ENCODE results near the gene ADAM19.

Gene ADAM19

DNA sequence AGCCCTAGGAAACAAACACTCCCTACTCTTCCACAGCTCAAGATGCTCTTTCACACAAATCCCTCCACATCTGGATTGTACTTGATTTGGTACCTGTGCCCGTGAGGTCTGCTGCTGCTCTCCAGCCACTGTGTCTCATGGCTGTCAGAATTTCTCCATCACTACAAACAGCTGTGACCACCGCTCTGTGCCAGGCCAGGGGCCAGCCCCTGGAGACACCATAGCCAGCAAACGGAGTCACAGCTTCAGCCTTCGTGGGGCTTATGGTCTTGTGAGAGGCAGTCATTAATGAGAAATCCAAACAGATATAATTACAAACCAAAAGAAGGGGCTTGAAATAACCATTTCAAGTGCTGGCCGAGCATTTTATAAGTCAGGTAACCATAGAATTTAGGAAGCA is 43.6 kb downstream of the ADAM19 start:
- no peak overlapping the region for H3K4me2 ChIP-seq (ENCODE audit: low read length)
- no peak overlapping the region for H3K27ac ChIP-seq
- no peak overlapping the region for H3K9ac ChIP-seq
- H3K4me3 ChIP-seq (ENCODE audit: low read depth, low read length): no peak overlapping the region
- TF ChIP-seq, protein P1, sequence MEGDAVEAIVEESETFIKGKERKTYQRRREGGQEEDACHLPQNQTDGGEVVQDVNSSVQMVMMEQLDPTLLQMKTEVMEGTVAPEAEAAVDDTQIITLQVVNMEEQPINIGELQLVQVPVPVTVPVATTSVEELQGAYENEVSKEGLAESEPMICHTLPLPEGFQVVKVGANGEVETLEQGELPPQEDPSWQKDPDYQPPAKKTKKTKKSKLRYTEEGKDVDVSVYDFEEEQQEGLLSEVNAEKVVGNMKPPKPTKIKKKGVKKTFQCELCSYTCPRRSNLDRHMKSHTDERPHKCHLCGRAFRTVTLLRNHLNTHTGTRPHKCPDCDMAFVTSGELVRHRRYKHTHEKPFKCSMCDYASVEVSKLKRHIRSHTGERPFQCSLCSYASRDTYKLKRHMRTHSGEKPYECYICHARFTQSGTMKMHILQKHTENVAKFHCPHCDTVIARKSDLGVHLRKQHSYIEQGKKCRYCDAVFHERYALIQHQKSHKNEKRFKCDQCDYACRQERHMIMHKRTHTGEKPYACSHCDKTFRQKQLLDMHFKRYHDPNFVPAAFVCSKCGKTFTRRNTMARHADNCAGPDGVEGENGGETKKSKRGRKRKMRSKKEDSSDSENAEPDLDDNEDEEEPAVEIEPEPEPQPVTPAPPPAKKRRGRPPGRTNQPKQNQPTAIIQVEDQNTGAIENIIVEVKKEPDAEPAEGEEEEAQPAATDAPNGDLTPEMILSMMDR (IDR thresholded peaks at IDR 0.05): no peak
- no peak overlapping the region for H2AFZ ChIP-seq
- H3K9me3 ChIP-seq (ENCODE audit: control insufficient read depth, low read length): no peaks in the 10 kb centered on the region
- H3K4me1 ChIP-seq: no peaks in the 10 kb centered on the region
- H3K36me3 ChIP-seq (ENCODE audit: control insufficient read depth, insufficient read depth, low read length): no peaks in the 10 kb centered on the region
- H3K27me3 ChIP-seq (ENCODE audit: control insufficient read depth, insufficient read depth, low read length): no peaks in the 10 kb centered on the region
- H3K79me2 ChIP-seq: no peaks in the 10 kb centered on the region

GRCh38 chr5:157530226-157530972 is 45.2 kb downstream of the ADAM19 start:
- no peaks in the 10 kb centered on the region for H3K4me1 ChIP-seq
- H3K27ac ChIP-seq: no peak overlapping the region
- no peaks in the 10 kb centered on the region for H3K79me2 ChIP-seq
- H3K9me3 ChIP-seq (ENCODE audit: control insufficient read depth, low read length): no peaks in the 10 kb centered on the region
- no peak overlapping the region for H2AFZ ChIP-seq
- H3K4me3 ChIP-seq (ENCODE audit: low read depth, low read length): no peak overlapping the region
- TF ChIP-seq, protein P1 (IDR thresholded peaks at IDR 0.05): no peak
- H3K36me3 ChIP-seq (ENCODE audit: control insufficient read depth, insufficient read depth, low read length): no peaks in the 10 kb centered on the region
- no peak overlapping the region for H3K4me2 ChIP-seq (ENCODE audit: low read length)
- H3K27me3 ChIP-seq (ENCODE audit: control insufficient read depth, insufficient read depth, low read length): no peaks in the 10 kb centered on the region
- no peak overlapping the region for H3K9ac ChIP-seq

DNA sequence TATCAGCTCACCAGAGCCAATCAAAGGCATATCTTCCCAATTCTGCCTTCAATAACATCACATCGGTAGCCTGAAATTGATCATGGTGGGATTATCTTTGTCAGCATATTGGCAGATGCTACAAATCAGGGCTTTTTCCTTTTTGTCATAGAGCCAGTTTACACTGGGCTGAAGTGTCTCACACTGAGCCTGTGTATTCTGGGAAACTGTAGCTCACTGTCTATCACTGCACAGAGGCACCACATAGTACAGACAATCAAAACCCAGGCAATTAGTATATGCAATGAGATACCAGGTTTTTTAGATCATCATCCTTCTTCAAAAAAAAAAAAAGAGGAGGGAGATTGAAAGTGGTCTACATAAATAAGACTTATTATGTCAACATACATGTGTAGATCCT is 46.6 kb downstream of the ADAM19 start:
- Histone ChIP-seq H3K27me3 (ENCODE audit: control insufficient read depth, insufficient read depth, low read length) (no peaks in the 10 kb centered on the region), H3K79me2 (no peaks in the 10 kb centered on the region), H3K4me3 (ENCODE audit: low read depth, low read length) (no peak overlapping the region), H2AFZ (no peak overlapping the region), H3K27ac (no peak overlapping the region), H3K36me3 (ENCODE audit: control insufficient read depth, insufficient read depth, low read length) (no peaks in the 10 kb centered on the region), H3K4me2 (ENCODE audit: low read length) (no peak overlapping the region), H3K9me3 (ENCODE audit: control insufficient read depth, low read length) (no peaks in the 10 kb centered on the region), H3K4me1 (no peaks in the 10 kb centered on the region), H3K9ac (no peak overlapping the region)
- TF ChIP-seq, protein P1 (IDR thresholded peaks at IDR 0.05): no peak

GRCh38 chr5:157528036-157528632 is 47.4 kb downstream of the ADAM19 start:
- Histone ChIP-seq H3K36me3 (ENCODE audit: control insufficient read depth, insufficient read depth, low read length) (no peaks in the 10 kb centered on the region), H3K4me3 (ENCODE audit: low read depth, low read length) (no peak overlapping the region), H3K4me2 (ENCODE audit: low read length) (no peak overlapping the region), H3K9me3 (ENCODE audit: control insufficient read depth, low read length) (no peaks in the 10 kb centered on the region), H3K9ac (no peak overlapping the region), H3K27me3 (ENCODE audit: control insufficient read depth, insufficient read depth, low read length) (no peaks in the 10 kb centered on the region), H3K79me2 (no peaks in the 10 kb centered on the region), H2AFZ (no peak overlapping the region), H3K4me1 (no peaks in the 10 kb centered on the region), H3K27ac (no peak overlapping the region)
- TF ChIP-seq, protein P1 (IDR thresholded peaks at IDR 0.05): no peak

- Histone ChIP-seq H3K4me1 (no peaks in the 10 kb centered on the region), H3K4me2 (ENCODE audit: low read length) (no peak overlapping the region), H3K9me3 (ENCODE audit: control insufficient read depth, low read length) (no peaks in the 10 kb centered on the region), H3K36me3 (ENCODE audit: control insufficient read depth, insufficient read depth, low read length) (no peaks in the 10 kb centered on the region), H3K9ac (no peak overlapping the region), H3K4me3 (ENCODE audit: low read depth, low read length) (no peak overlapping the region), H3K79me2 (no peaks in the 10 kb centered on the region), H3K27me3 (ENCODE audit: control insufficient read depth, insufficient read depth, low read length) (no peaks in the 10 kb centered on the region), H3K27ac (no peak overlapping the region), H2AFZ (no peak overlapping the region)
- TF ChIP-seq, protein P1 (IDR thresholded peaks at IDR 0.05): no peak
Observed at GRCh38 chr5:157524887-157525286, 50.7 kb downstream of the ADAM19 start.

Measured in parathyroid adenoma (tissue), 2 donors.